Activated CD4-positive, alpha-beta memory T cell treated with anti-CD3 and anti-CD28 coated beads, Interleukin-2, amount 10 ng/mL, durations not matched to agents 7 days and 5 days (primary cell): ENCODE results near the gene AGFG1. TPM values are rescaled to one million over a fixed set of nuclear protein-coding genes. Genes with fewer than 3 reads are reported as not detected.

Experiments used
- CTCF ChIA-PET: fragments of 350-600 bp; sonication (Branson Sonifier 250); formaldehyde crosslinking; loops from one replicate; lab custom pipeline; 2021; ENCODE audit warnings: antibody characterized with exemption, inconsistent platforms; lab: Charles Lee
- POLR2A ChIA-PET: fragments of 350-600 bp; sonication (Branson Sonifier 250); formaldehyde crosslinking; loops from one replicate; lab custom pipeline; 2021; ENCODE audit warnings: antibody characterized with exemption; lab: Charles Lee
- DNase-seq: peaks from one replicate; pipeline ENCODE4 v3.0.0-alpha.2; 2020
- H3K27ac Mint-ChIP-seq: one replicate; pipeline ENCODE4 v1.8.0; 2021; ENCODE audit warnings: mild to moderate bottlenecking, mixed read lengths
- H3K27me3 Mint-ChIP-seq: one replicate; pipeline ENCODE4 v1.8.0; 2021; ENCODE audit warnings: mixed read lengths
- H3K36me3 Mint-ChIP-seq: one replicate; pipeline ENCODE4 v1.8.0; 2021; ENCODE audit warnings: low read depth, mixed read lengths
- H3K4me1 Mint-ChIP-seq: one replicate; pipeline ENCODE4 v1.8.0; 2021; ENCODE audit warnings: mixed read lengths
- H3K4me3 Mint-ChIP-seq: one replicate; pipeline ENCODE4 v1.8.0; 2021; ENCODE audit warnings: mild to moderate bottlenecking, mixed read lengths
- H3K9me3 Mint-ChIP-seq: one replicate; pipeline ENCODE4 v1.8.0; 2021; ENCODE audit warnings: mixed read lengths
- total RNA-seq, 2 experiments: library from RNA; stranded (reverse); gene quantifications; one replicate each; pipeline ENCODE4 v1.2.3, GENCODE V29; 2021

AGFG1 gene
- total RNA-seq, 2 experiments from 2014 or later: 59.7 to 64.0 TPM

DNA sequence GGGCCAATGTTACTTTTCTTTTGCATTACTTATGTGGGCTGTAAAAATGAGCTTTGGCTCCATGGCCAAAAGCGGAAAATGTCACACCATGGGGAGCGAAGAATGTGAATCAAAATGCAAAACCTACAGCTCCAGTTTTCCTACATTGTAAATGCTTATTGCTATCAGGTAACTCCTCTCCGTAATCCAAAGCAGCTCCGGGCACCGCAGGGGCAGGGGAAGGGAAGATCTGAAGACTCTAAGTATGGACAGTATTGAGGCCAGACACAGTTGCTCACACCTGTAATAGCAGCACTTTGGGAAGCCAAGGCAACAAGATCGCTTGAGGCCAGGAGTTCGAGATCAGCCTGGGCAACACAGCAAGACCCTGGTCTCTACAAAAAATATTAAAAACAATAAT lies 7.1 kb upstream of the AGFG1 start:
- H3K4me1 Mint-ChIP-seq: peaks cover 62% of the 10 kb centered on the region
- POLR2A ChIA-PET: interaction anchor here (0.8 to 1.8 kb wide), 4 partner anchors 8 to 91 kb away, joined by 3 to 10 read pairs (median 4); no protein-coding TSS in a partner anchor
- no peak overlapping the region for H3K4me3 Mint-ChIP-seq
- CTCF ChIA-PET: interaction anchor here (0.5 to 3.0 kb wide), 6 partner anchors 9 to 301 kb away, joined by 3 to 18 read pairs (median 4); no protein-coding TSS in a partner anchor
- no peaks in the 10 kb centered on the region for H3K9me3 Mint-ChIP-seq
- no peaks in the 10 kb centered on the region for H3K27me3 Mint-ChIP-seq
- peak overlapping the region; percentile 74 for H3K27ac Mint-ChIP-seq
- no peak for DNase-seq
- H3K36me3 Mint-ChIP-seq: no peaks in the 10 kb centered on the region

DNA sequence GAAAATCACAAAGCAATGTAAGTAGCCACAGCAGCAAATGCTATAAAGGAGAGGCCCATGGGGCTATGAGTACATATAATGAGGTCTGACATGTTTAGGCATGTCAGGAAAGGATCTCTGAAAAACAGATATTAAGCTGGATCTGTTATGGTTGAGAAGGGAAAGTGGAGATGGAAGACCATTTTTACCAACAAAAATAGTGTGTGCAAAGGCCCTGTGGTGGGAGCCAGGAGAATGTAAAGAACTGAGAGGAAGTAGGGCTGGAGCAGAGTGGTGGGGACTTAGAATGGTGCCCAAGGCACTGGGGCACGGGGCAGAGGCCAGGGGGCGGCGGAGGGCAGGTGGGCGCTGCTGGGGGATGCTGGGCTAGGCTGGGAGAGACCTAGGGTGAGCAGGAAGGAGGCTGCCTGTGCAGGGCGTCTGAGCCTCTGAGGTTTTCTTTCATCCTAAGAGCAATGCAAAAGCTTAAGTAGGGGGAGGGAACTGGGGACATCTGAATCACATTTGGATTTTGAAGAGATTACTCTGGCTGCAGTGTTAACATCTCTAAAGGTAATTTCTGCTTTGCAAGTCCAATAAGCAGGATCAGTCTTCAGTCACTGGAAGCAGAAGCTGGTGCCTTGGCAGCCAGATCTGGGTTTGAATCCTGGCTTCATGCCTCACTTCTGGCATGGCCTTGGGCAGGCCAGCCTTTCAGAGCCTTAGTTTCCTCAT lies 4.9 kb upstream of the AGFG1 start:
- H3K27ac Mint-ChIP-seq: no peak overlapping the region

DNA sequence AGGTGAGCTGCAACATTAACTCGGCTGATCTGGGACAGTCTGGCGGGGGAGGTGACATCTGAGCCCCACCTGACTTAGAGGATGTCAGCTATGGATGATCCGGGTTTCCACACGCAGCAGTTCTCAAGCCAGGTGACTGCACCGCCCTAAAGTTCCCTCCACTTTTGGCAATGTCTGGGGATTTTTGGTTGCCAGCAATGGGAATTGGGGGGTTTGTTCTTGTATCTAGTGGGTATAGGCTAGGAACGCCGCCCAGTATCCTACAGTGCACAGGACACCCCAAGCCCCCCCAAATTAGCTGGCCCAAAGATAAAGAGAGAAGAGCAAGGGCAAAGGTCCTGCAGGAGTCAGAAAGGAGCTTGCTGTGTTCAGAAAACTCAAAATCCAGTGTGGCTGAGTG lies 544 bp upstream of the AGFG1 start:
- ChIA-PET POLR2A (interaction anchor here (0.6 to 0.9 kb wide), 2 partner anchors 9 to 13 kb away, joined by 3 read pairs; no protein-coding TSS in a partner anchor), CTCF (interaction anchor here (0.7 to 1.8 kb wide), 6 partner anchors 9 to 295 kb away, joined by 3 to 4 read pairs (median 4); no protein-coding TSS in a partner anchor)
- H3K27me3 Mint-ChIP-seq: no peaks in the 10 kb centered on the region
- peaks cover 35% of the 10 kb centered on the region for H3K4me1 Mint-ChIP-seq
- DNase-seq: no peak
- peak overlapping the region; percentile 26 for H3K27ac Mint-ChIP-seq
- H3K4me3 Mint-ChIP-seq: peak overlapping the region; percentile 63
- no peaks in the 10 kb centered on the region for H3K9me3 Mint-ChIP-seq
- no peaks in the 10 kb centered on the region for H3K36me3 Mint-ChIP-seq

More for the DNA sequence above, 4.9 kb upstream of the AGFG1 start:
- POLR2A ChIA-PET: no interaction called here
- no peaks in the 10 kb centered on the region for H3K27me3 Mint-ChIP-seq
- no peaks in the 10 kb centered on the region for H3K9me3 Mint-ChIP-seq
- no peak overlapping the region for H3K4me3 Mint-ChIP-seq
- no peak for DNase-seq
- H3K36me3 Mint-ChIP-seq: no peaks in the 10 kb centered on the region
- CTCF ChIA-PET: no interaction called here
- H3K4me1 Mint-ChIP-seq: peaks cover 44% of the 10 kb centered on the region

DNA sequence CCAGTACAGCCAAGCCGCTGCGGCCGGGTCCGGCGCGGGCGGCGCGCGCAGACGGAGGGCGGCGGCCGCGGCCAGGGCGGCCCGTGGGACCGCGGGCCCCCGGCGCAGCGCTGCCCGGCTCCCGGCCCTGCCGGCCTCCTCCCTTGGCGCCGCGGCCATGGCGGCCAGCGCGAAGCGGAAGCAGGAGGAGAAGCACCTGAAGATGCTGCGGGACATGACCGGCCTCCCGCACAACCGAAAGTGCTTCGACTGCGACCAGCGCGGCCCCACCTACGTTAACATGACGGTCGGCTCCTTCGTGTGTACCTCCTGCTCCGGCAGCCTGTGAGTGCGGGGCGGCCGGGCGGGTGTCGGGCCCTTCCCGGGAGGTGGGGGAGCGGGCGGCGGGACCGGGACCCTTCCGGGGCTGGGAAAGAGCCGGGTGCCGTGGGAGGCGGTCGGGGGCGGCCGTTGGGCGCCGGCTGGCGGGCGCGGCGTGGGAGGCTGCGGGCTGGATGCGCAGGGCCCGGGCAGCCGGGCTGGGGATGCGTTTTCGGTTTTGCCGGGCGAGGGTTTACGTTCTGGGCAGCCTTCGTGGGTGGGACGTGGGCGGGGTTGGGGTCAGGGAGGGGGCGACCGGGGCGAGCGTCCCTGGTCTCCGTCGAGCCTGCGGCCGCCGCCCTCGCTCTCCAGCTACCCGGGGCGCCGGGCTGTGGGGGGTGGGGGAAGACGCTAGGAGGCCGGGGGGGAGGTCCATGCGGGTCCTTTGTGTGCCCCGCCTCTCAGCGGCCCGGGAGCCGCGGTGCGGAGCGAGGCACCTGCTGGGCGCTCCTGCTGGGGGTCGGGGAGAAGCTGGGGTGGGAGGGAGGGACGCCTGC lies 537 bp downstream of the AGFG1 start:
- H3K27me3 Mint-ChIP-seq: no peaks in the 10 kb centered on the region
- peak overlapping the region; percentile 92 for H3K4me3 Mint-ChIP-seq
- ChIA-PET POLR2A (interaction anchor here (1.1 to 1.6 kb wide), 3 partner anchors 8 to 147 kb away, joined by 3 to 10 read pairs (median 3); partner anchors contain the start of gene MFF), CTCF (interaction anchor here (0.6 to 2.8 kb wide), 10 partner anchors 7 to 293 kb away, joined by 3 to 18 read pairs (median 4); no protein-coding TSS in a partner anchor)
- peaks cover 29% of the 10 kb centered on the region for H3K4me1 Mint-ChIP-seq
- DNase-seq: peak; percentile 57
- no peaks in the 10 kb centered on the region for H3K9me3 Mint-ChIP-seq
- H3K27ac Mint-ChIP-seq: no peak overlapping the region
- no peaks in the 10 kb centered on the region for H3K36me3 Mint-ChIP-seq

DNA sequence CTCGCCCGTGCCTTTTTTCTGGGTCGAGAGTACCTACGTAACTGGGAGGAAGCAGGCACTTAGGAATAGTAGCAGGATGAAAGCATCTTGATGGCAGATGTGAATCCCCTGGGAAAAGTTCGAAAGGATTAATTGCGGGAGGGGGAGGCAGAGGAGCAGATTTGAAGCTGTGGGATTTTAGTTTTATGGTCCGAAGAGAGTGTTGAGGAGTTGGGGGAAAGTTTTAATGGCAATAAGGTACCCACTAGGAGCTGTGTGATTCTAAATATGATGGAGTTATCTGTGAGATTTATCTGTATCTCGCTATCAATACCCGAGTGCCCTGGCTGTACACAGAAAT lies 1.1 kb downstream of the AGFG1 start:
- peak overlapping the region; percentile 92 for H3K4me3 Mint-ChIP-seq
- POLR2A ChIA-PET: interaction anchor here (0.9 to 1.6 kb wide), 4 partner anchors 9 to 148 kb away, joined by 3 to 10 read pairs (median 3); partner anchors contain the start of gene MFF

DNA sequence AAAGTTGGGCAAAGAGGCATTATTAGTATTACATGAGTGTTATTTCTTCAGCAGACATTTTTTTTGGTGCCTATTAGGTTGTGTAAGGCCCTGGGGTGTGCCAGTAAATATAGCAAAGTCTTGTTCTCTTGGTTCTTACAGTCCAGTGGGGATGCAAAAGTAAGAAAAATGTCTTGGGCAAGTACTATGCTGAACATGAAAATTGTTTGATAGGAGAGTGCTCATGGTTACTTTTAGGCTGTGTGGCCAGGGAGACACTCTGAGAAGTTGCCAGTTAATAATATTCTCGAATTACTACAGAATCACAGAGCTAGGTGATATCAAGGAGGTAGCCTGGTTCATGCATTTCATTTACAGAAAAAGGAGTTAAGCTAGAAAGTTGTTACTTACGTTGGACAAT lies 1.9 kb downstream of the AGFG1 start:
- ChIA-PET POLR2A (interaction anchor here (0.9 to 1.6 kb wide), 4 partner anchors 9 to 148 kb away, joined by 3 to 10 read pairs (median 3); partner anchors contain the start of gene MFF), CTCF (interaction anchor here (0.8 to 2.8 kb wide), 9 partner anchors 9 to 170 kb away, joined by 3 to 18 read pairs (median 4); no protein-coding TSS in a partner anchor)
- H3K9me3 Mint-ChIP-seq: no peaks in the 10 kb centered on the region
- no peak overlapping the region for H3K27ac Mint-ChIP-seq
- peaks cover 31% of the 10 kb centered on the region for H3K4me1 Mint-ChIP-seq
- no peaks in the 10 kb centered on the region for H3K27me3 Mint-ChIP-seq
- no peak for DNase-seq
- H3K4me3 Mint-ChIP-seq: peak overlapping the region; percentile 57
- H3K36me3 Mint-ChIP-seq: no peaks in the 10 kb centered on the region

More for the DNA sequence above, 1.1 kb downstream of the AGFG1 start:
- no peak for DNase-seq
- CTCF ChIA-PET: interaction anchor here (0.6 to 2.8 kb wide), 9 partner anchors 8 to 293 kb away, joined by 3 to 18 read pairs (median 3); no protein-coding TSS in a partner anchor
- Mint-ChIP-seq H3K36me3 (no peaks in the 10 kb centered on the region), H3K9me3 (no peaks in the 10 kb centered on the region), H3K4me1 (peaks cover 29% of the 10 kb centered on the region), H3K27me3 (no peaks in the 10 kb centered on the region), H3K27ac (peak overlapping the region; percentile 65)

DNA sequence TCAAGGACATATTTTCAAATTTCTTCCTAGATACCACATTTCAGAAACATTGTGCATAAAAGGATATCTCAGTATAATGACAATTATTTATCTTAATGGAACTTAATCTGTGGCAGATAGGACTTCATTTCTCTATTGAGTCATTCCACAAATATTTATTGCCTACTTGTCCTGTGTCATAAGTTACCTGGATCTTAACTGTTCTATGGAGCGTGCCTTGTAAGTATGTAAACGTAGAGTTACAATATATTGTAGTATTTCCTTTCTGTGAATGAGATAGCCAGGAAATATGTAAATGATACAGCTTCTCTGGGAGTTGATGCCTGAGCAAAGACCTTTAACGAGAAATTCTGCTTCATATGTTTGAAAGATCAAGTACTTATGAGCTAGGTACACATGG lies 2.5 kb downstream of the AGFG1 start:
- CTCF ChIA-PET: interaction anchor here (0.9 to 2.8 kb wide), 5 partner anchors 9 to 292 kb away, joined by 3 to 18 read pairs (median 3); no protein-coding TSS in a partner anchor
- peaks cover 33% of the 10 kb centered on the region for H3K4me1 Mint-ChIP-seq
- H3K4me3 Mint-ChIP-seq: peak overlapping the region; percentile 57
- POLR2A ChIA-PET: interaction anchor here (1.3 kb wide), 1 partner anchor 12 kb away, joined by 3 read pairs; no protein-coding TSS in a partner anchor
- no peak overlapping the region for H3K27ac Mint-ChIP-seq
- DNase-seq: no peak
- H3K27me3 Mint-ChIP-seq: no peaks in the 10 kb centered on the region
- no peaks in the 10 kb centered on the region for H3K9me3 Mint-ChIP-seq
- no peaks in the 10 kb centered on the region for H3K36me3 Mint-ChIP-seq

DNA sequence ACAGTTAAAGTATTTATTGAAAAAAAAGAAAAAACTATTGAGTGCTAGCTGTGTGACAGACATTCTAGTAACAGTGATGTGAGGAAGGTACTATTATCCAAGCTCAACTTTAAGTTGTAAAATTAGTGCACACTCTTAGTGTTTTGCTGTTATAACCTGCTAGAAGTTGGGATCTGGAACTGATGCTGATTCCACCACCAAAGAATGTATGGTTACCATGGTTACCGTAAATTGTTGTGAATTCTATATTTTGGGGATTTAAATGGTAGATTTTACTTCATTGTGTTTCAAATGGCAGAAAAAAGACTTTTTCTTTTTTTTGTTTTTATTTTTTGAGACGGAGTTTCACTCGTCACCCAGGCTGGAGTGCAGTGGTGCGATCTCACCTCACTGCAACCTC lies 5.3 kb downstream of the AGFG1 start:
- no peak overlapping the region for H3K27ac Mint-ChIP-seq
- POLR2A ChIA-PET: no interaction called here
- H3K4me1 Mint-ChIP-seq: peaks cover 54% of the 10 kb centered on the region
- CTCF ChIA-PET: interaction anchor here (0.6 kb wide), 1 partner anchor 91 kb away, joined by 3 read pairs; no protein-coding TSS in a partner anchor
- no peak for DNase-seq
- H3K9me3 Mint-ChIP-seq: no peaks in the 10 kb centered on the region
- no peak overlapping the region for H3K4me3 Mint-ChIP-seq
- H3K36me3 Mint-ChIP-seq: no peaks in the 10 kb centered on the region
- H3K27me3 Mint-ChIP-seq: no peaks in the 10 kb centered on the region

DNA sequence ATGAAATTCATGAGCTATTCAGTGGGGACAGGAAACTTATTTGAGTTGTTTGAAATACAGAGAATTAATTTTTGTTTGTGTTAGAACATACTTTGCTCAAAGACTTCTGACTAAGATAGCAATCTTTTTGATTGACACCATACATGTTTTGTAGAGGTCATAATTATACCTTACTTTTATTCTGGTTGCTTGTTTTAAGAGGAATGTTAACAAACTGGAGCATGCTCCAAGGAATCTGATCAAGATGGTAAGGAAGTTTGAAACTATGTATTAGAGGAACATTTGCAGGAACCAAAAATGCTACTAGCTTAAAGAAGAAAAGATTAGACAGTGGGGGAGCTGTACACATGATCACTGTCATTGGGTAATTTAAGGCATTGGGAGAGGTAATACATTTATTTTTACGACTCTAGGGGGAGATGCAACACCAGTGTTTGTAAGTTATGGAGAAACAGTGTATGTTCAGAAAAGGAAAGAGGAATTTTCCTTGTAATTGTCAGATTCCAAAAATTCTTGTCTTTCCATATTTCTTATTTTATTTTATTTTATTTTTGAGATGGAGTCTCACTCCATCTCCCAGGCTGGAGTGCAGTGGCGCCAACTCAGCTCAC lies 8.0 kb downstream of the AGFG1 start:
- DNase-seq: no peak
- Mint-ChIP-seq H3K27ac (no peak overlapping the region), H3K36me3 (peaks cover 5% of the 10 kb centered on the region), H3K4me1 (peaks cover 49% of the 10 kb centered on the region), H3K27me3 (no peaks in the 10 kb centered on the region), H3K9me3 (no peaks in the 10 kb centered on the region), H3K4me3 (no peak overlapping the region)
- ChIA-PET CTCF (interaction anchor here (0.7 to 1.7 kb wide), 6 partner anchors 9 to 286 kb away, joined by 3 to 15 read pairs (median 4); no protein-coding TSS in a partner anchor), POLR2A (no interaction called here)

DNA sequence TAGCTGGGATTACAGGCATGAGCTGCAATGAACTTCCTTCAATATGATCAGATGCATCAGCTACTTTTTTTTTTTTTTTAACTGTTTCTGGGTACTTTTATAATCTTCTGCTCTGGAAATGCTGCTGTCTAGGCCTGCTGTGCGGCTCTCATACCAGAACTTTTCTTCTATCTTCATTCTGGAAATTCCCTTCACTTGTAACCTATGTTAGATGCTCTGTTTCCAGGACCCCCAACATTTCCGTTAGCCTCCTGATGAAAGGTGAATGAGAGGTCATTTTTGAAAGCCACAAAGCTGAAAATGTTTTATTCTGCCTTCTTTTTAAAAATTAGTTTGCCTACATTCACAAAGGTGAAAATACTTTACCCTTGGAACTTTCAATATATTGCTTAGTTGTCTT lies 8.6 kb downstream of the AGFG1 start:
- peak overlapping the region; percentile 21 for H3K27ac Mint-ChIP-seq
- H3K4me3 Mint-ChIP-seq: no peak overlapping the region
- H3K9me3 Mint-ChIP-seq: no peaks in the 10 kb centered on the region
- no peaks in the 10 kb centered on the region for H3K27me3 Mint-ChIP-seq
- H3K36me3 Mint-ChIP-seq: peaks cover 8% of the 10 kb centered on the region
- DNase-seq: no peak
- ChIA-PET POLR2A (no interaction called here), CTCF (interaction anchor here (1.0 to 1.7 kb wide), 5 partner anchors 9 to 285 kb away, joined by 4 to 15 read pairs (median 5); no protein-coding TSS in a partner anchor)
- peaks cover 45% of the 10 kb centered on the region for H3K4me1 Mint-ChIP-seq

DNA sequence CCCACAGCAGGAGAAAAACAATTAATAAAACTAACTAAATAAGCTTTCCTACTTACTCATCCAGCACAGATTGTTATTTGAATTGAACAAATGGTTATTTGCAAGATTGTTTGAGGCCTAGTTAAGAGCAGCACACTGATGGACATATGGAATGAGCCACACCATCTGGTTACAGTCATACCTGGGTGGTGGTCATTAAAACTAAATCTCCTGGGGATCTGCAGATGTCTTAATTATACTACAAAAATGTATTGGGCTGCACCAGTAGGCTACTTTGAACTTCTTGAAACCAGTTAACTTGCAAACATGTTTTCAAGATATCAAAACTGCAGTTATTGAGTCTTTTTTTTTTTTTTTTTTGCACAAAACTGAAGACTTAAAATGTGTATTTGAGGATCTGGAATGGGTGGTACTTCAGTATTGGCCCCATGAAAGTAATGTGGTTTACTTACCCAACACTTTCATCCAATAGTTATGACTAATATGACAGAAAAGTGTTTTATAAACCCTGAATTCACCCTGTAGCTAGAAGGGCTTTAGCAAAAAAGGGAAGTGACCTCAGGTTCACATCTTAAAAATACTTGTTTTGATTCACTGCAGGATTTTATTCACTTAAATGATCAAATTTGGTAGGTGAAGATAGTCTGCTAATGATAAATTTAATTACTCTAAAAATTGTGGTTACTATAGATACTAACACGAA lies 10.8 kb downstream of the AGFG1 start:
- no peak overlapping the region for H3K27ac Mint-ChIP-seq
- ChIA-PET CTCF (interaction anchor here (1.0 to 1.5 kb wide), 3 partner anchors 10 to 18 kb away, joined by 3 to 4 read pairs (median 4); no protein-coding TSS in a partner anchor), POLR2A (no interaction called here)
- no peaks in the 10 kb centered on the region for H3K27me3 Mint-ChIP-seq
- H3K36me3 Mint-ChIP-seq: peaks cover 14% of the 10 kb centered on the region
- H3K9me3 Mint-ChIP-seq: no peaks in the 10 kb centered on the region
- no peak overlapping the region for H3K4me3 Mint-ChIP-seq
- H3K4me1 Mint-ChIP-seq: peaks cover 49% of the 10 kb centered on the region
- DNase-seq: no peak
